ENCODE results near the gene NCOA5.

DNA sequence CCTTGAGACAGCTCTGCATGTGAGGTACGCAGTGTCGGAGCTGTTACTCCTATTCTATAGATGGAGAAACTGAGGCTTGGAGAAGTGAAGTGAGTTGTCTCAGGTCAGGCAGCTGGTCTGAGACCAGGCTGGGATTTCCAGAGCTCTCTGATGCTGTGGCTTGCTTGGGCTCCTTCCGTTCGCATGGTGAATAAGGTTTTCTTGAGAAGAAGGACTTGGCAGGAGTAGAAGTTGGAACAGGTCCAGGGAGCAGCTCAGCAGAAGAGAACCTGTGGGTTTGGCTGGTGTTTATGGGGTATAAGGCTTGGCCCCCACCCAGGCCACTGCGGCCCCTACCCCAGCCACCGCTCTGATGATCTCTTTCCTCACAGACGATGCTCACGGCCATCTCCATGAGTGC, 53.4 kb downstream of the NCOA5 start:
- TF ChIP-seq, protein P1, sequence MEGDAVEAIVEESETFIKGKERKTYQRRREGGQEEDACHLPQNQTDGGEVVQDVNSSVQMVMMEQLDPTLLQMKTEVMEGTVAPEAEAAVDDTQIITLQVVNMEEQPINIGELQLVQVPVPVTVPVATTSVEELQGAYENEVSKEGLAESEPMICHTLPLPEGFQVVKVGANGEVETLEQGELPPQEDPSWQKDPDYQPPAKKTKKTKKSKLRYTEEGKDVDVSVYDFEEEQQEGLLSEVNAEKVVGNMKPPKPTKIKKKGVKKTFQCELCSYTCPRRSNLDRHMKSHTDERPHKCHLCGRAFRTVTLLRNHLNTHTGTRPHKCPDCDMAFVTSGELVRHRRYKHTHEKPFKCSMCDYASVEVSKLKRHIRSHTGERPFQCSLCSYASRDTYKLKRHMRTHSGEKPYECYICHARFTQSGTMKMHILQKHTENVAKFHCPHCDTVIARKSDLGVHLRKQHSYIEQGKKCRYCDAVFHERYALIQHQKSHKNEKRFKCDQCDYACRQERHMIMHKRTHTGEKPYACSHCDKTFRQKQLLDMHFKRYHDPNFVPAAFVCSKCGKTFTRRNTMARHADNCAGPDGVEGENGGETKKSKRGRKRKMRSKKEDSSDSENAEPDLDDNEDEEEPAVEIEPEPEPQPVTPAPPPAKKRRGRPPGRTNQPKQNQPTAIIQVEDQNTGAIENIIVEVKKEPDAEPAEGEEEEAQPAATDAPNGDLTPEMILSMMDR (IDR thresholded peaks at IDR 0.05): no peak
- no peak for TF ChIP-seq EZH2 (IDR thresholded peaks at IDR 0.05)
